Epidermal melanocyte (primary cell): Measurements from ENCODE around the gene ATP6V1B1.

ENCODE experiments used
- DNase-seq: peaks from one replicate; pipeline ENCODE4 v3.0.0; 2011; ENCODE audit warnings: low spot score; ENCODE audit not compliant: insufficient read length

ATP6V1B1 gene

GRCh38 chr2:70926042-70926441 is 9.7 kb upstream of the ATP6V1B1 start:
- DNase-seq: no peak

- DNase-seq: no peak
Measured at GRCh38 chr2:70927138-70927537, 8.6 kb upstream of the ATP6V1B1 start.

- no peak for DNase-seq
Measured at GRCh38 chr2:70927641-70928040, 8.1 kb upstream of the ATP6V1B1 start.

- DNase-seq: no peak
Measured at GRCh38 chr2:70928366-70928765, 7.3 kb upstream of the ATP6V1B1 start.

GRCh38 chr2:70930371-70931329 is 5.0 kb upstream of the ATP6V1B1 start:
- no peak for DNase-seq

- no peak for DNase-seq
Measured at GRCh38 chr2:70931376-70932000, 4.2 kb upstream of the ATP6V1B1 start.

GRCh38 chr2:70932631-70933230 is 3.0 kb upstream of the ATP6V1B1 start:
- no peak for DNase-seq

GRCh38 chr2:70934981-70935380 is 719 bp upstream of the ATP6V1B1 start:
- no peak for DNase-seq

- DNase-seq: no peak
Measured at GRCh38 chr2:70936165-70936978, 672 bp downstream of the ATP6V1B1 start.

- DNase-seq: no peak
Measured at GRCh38 chr2:70936979-70937811, 1.5 kb downstream of the ATP6V1B1 start.

GRCh38 chr2:70937866-70938585 is 2.3 kb downstream of the ATP6V1B1 start:
- DNase-seq: no peak

GRCh38 chr2:70938586-70938950 is 2.9 kb downstream of the ATP6V1B1 start:
- no peak for DNase-seq

GRCh38 chr2:70939001-70939838 is 3.5 kb downstream of the ATP6V1B1 start:
- DNase-seq: no peak

GRCh38 chr2:70939839-70940580 is 4.3 kb downstream of the ATP6V1B1 start:
- DNase-seq: no peak

GRCh38 chr2:70941186-70941585 is 5.5 kb downstream of the ATP6V1B1 start:
- DNase-seq: no peak

- no peak for DNase-seq
Measured at GRCh38 chr2:70941701-70942100, 6.0 kb downstream of the ATP6V1B1 start.

GRCh38 chr2:70942396-70943204 is 6.9 kb downstream of the ATP6V1B1 start:
- no peak for DNase-seq
